Gastrocnemius medialis (tissue), 4 donors: ENCODE measurements around the gene CD79B.

ENCODE experiments used
- POLR2A ChIP-seq, 2 donors: fragments of 450-650 bp; IDR thresholded peaks; one replicate each; pipeline ENCODE4 v1.6.1; 2017; ENCODE audit warnings: antibody characterized with exemption in 2 of 2, mild to moderate bottlenecking in 2 of 2, moderate library complexity in 2 of 2
- TF ChIP-seq, protein P1 (sequence below), 5 experiments: fragments of 450-650 bp in 3 of 5; fragments of 200-600 bp in 2 of 5; sonication (generic) in 2 of 5; IDR thresholded peaks in 4 of 5; conservative IDR thresholded peaks in 1 of 5; 1 replicate in 4 of 5; 2 replicates in 1 of 5; pipeline ENCODE4 v1.5.1; 2016 to 2019; ENCODE audit warnings: antibody characterized with exemption in 5 of 5, mild to moderate bottlenecking in 3 of 5, moderate library complexity in 3 of 5

DNA sequence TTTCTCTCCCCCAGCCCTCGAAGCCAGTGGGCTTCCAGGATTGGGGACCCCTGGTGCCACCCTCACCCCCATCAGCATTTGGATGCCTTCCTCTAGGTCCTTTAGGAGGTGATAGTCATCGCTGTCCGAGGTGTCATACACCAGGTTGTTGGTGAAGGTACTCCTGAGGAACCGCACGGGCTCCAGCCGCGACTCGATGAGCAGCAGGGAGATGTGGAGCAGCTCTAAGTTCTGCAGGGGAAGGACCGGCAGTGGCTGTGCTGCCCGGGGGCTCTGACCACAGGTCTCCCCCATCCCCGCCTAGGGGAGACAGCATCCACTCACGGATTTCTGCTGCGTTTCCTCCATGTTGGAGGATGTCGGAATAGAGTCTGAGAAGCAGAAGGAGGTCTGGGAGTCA is 22.0 kb downstream of the CD79B start:
- TF ChIP-seq, protein P1, sequence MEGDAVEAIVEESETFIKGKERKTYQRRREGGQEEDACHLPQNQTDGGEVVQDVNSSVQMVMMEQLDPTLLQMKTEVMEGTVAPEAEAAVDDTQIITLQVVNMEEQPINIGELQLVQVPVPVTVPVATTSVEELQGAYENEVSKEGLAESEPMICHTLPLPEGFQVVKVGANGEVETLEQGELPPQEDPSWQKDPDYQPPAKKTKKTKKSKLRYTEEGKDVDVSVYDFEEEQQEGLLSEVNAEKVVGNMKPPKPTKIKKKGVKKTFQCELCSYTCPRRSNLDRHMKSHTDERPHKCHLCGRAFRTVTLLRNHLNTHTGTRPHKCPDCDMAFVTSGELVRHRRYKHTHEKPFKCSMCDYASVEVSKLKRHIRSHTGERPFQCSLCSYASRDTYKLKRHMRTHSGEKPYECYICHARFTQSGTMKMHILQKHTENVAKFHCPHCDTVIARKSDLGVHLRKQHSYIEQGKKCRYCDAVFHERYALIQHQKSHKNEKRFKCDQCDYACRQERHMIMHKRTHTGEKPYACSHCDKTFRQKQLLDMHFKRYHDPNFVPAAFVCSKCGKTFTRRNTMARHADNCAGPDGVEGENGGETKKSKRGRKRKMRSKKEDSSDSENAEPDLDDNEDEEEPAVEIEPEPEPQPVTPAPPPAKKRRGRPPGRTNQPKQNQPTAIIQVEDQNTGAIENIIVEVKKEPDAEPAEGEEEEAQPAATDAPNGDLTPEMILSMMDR (IDR thresholded peaks at IDR 0.05 in 4 of 5, conservative IDR thresholded peaks at IDR 0.05 in 1 of 5), result no peak
- no peak for TF ChIP-seq POLR2A (IDR thresholded peaks at IDR 0.05)
